SU-DHL-6 (cell line): ENCODE measurements around the gene LRP1B.

Experiments used
- EZH2phosphoT487 ChIP-seq: fragments of 200-600 bp; sonication (generic), shearing (Covaris generic); conservative IDR thresholded peaks from 2 replicates; pipeline ENCODE4 v1.6.1; 2018; ENCODE audit warnings: mild to moderate bottlenecking, antibody characterized with exemption, low read length, moderate library complexity, mixed read lengths
- TF ChIP-seq, protein P1 (sequence below): fragments of 200-600 bp; sonication (generic); IDR thresholded peaks from one replicate; pipeline ENCODE4 v1.5.1; 2017; ENCODE audit warnings: antibody characterized with exemption, mild to moderate bottlenecking, low read length, moderate library complexity; ENCODE audit not compliant: insufficient read depth, poor library complexity, severe bottlenecking

- TF ChIP-seq, protein P1, sequence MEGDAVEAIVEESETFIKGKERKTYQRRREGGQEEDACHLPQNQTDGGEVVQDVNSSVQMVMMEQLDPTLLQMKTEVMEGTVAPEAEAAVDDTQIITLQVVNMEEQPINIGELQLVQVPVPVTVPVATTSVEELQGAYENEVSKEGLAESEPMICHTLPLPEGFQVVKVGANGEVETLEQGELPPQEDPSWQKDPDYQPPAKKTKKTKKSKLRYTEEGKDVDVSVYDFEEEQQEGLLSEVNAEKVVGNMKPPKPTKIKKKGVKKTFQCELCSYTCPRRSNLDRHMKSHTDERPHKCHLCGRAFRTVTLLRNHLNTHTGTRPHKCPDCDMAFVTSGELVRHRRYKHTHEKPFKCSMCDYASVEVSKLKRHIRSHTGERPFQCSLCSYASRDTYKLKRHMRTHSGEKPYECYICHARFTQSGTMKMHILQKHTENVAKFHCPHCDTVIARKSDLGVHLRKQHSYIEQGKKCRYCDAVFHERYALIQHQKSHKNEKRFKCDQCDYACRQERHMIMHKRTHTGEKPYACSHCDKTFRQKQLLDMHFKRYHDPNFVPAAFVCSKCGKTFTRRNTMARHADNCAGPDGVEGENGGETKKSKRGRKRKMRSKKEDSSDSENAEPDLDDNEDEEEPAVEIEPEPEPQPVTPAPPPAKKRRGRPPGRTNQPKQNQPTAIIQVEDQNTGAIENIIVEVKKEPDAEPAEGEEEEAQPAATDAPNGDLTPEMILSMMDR, result no peak
- no peak for TF ChIP-seq EZH2phosphoT487
These were observed 1927.5 kb downstream of the LRP1B start for GRCh38 chr2:140203347-140203746.
